ENCODE measurements around the gene SMPX.

- TF ChIP-seq CTCF (IDR thresholded peaks at IDR 0.05; ENCODE audit: insufficient read depth, low read depth, low read length) (no peak), EZH2 (IDR thresholded peaks at IDR 0.05; ENCODE audit: insufficient read depth, low read length) (no peak)
Observed at GRCh38 chrX:21723814-21724213, 34.1 kb downstream of the SMPX start.
